Subcutaneous abdominal adipose tissue (tissue), 5 donors: ENCODE measurements around the gene UBE2E2.

Experiments used
- H3K27ac ChIP-seq: one replicate; pipeline ENCODE4 v1.7.0; 2013; ENCODE audit warnings: low read depth, mild to moderate bottlenecking, inconsistent platforms, low read length, moderate library complexity
- H3K27me3 ChIP-seq, 5 donors: one replicate each; pipeline ENCODE4 v1.7.0; 2013; ENCODE audit warnings: low read length in 5 of 5, inconsistent platforms in 1 of 5; ENCODE audit not compliant: control insufficient read depth in 5 of 5, insufficient read depth in 4 of 5
- H3K36me3 ChIP-seq, 5 donors: one replicate each; pipeline ENCODE4 v1.7.0; 2013; ENCODE audit warnings: low read length in 5 of 5; ENCODE audit not compliant: control insufficient read depth in 5 of 5, insufficient read depth in 5 of 5
- H3K4me1 ChIP-seq, 5 donors: one replicate each; pipeline ENCODE4 v1.7.0; 2013; ENCODE audit warnings: low read length in 5 of 5, mild to moderate bottlenecking in 3 of 5, moderate library complexity in 1 of 5; ENCODE audit not compliant: control insufficient read depth in 5 of 5, insufficient read depth in 5 of 5
- H3K4me3 ChIP-seq, 5 donors: one replicate each; pipeline ENCODE4 v1.7.0; 2013; ENCODE audit warnings: low read length in 5 of 5, low read depth in 1 of 5
- H3K9ac ChIP-seq, 5 donors: one replicate each; pipeline ENCODE4 v1.7.0; 2013; ENCODE audit warnings: low read length in 5 of 5, mild to moderate bottlenecking in 4 of 5, moderate library complexity in 3 of 5
- H3K9me3 ChIP-seq, 5 donors: one replicate each; pipeline ENCODE4 v1.7.0; 2013; ENCODE audit warnings: low read length in 5 of 5; ENCODE audit not compliant: control insufficient read depth in 5 of 5
- donor health status: healthy.
- donor health status: healthy.
- donor health status: healthy.
- donor health status: healthy.
- donor health status: healthy.

The UBE2E2 gene

GRCh38 chr3:23389686-23390085 lies 186.6 kb downstream of the UBE2E2 start:
- no peak overlapping the region for H3K27ac ChIP-seq
- H3K9me3 ChIP-seq = no peaks in the 10 kb centered on the region
- peaks cover 0 to 4% (median 0%) of the 10 kb centered on the region in 5 donors for H3K4me1 ChIP-seq
- H3K36me3 ChIP-seq = no peaks in the 10 kb centered on the region
- no peaks in the 10 kb centered on the region for H3K27me3 ChIP-seq
- no peak overlapping the region for H3K9ac ChIP-seq
- no peak overlapping the region for H3K4me3 ChIP-seq

- Histone ChIP-seq H3K27me3 (no peaks in the 10 kb centered on the region), H3K9ac (no peak overlapping the region), H3K4me1 (peaks cover 0 to 4% (median 0%) of the 10 kb centered on the region in 5 donors), H3K9me3 (no peaks in the 10 kb centered on the region), H3K27ac (no peak overlapping the region), H3K4me3 (no peak overlapping the region), H3K36me3 (no peaks in the 10 kb centered on the region)
Observed at GRCh38 chr3:23390446-23390845, 187.3 kb downstream of the UBE2E2 start.

- Histone ChIP-seq H3K4me3 (no peak overlapping the region), H3K27me3 (no peaks in the 10 kb centered on the region), H3K27ac (no peak overlapping the region), H3K9ac (no peak overlapping the region), H3K4me1 (peaks cover 0 to 4% (median 0%) of the 10 kb centered on the region in 5 donors), H3K36me3 (no peaks in the 10 kb centered on the region), H3K9me3 (no peaks in the 10 kb centered on the region)
Observed at GRCh38 chr3:23390989-23391553, 187.9 kb downstream of the UBE2E2 start.

GRCh38 chr3:23395115-23395514 lies 192.0 kb downstream of the UBE2E2 start:
- Histone ChIP-seq H3K36me3 (no peaks in the 10 kb centered on the region), H3K9ac (no peak overlapping the region), H3K4me3 (no peak overlapping the region)

GRCh38 chr3:23396746-23397145 lies 193.6 kb downstream of the UBE2E2 start:
- H3K4me3 ChIP-seq = no peak overlapping the region
- no peak overlapping the region for H3K27ac ChIP-seq
- H3K9me3 ChIP-seq = no peaks in the 10 kb centered on the region
- H3K9ac ChIP-seq = no peak overlapping the region
- H3K4me1 ChIP-seq = peaks cover 0 to 4% (median 0%) of the 10 kb centered on the region in 5 donors
- no peaks in the 10 kb centered on the region for H3K36me3 ChIP-seq
- no peaks in the 10 kb centered on the region for H3K27me3 ChIP-seq

More at GRCh38 chr3:23395115-23395514, 192.0 kb downstream of the UBE2E2 start:
- H3K27me3 ChIP-seq = no peaks in the 10 kb centered on the region
- H3K9me3 ChIP-seq = no peaks in the 10 kb centered on the region
- H3K4me1 ChIP-seq = peaks cover 0 to 4% (median 0%) of the 10 kb centered on the region in 5 donors
- no peak overlapping the region for H3K27ac ChIP-seq

GRCh38 chr3:23399221-23399620 lies 196.1 kb downstream of the UBE2E2 start:
- Histone ChIP-seq H3K27ac (no peak overlapping the region), H3K4me1 (peaks cover 0 to 7% (median 0%) of the 10 kb centered on the region in 5 donors), H3K27me3 (no peaks in the 10 kb centered on the region), H3K4me3 (no peak overlapping the region), H3K36me3 (no peaks in the 10 kb centered on the region), H3K9ac (no peak overlapping the region), H3K9me3 (no peaks in the 10 kb centered on the region)

GRCh38 chr3:23402728-23403492 lies 199.8 kb downstream of the UBE2E2 start:
- H3K27ac ChIP-seq = no peak overlapping the region
- no peaks in the 10 kb centered on the region for H3K9me3 ChIP-seq
- no peak overlapping the region for H3K4me3 ChIP-seq
- H3K36me3 ChIP-seq = no peaks in the 10 kb centered on the region
- no peak overlapping the region for H3K9ac ChIP-seq
- H3K4me1 ChIP-seq = peaks cover 0 to 7% (median 0%) of the 10 kb centered on the region in 5 donors
- H3K27me3 ChIP-seq = no peaks in the 10 kb centered on the region

GRCh38 chr3:23404246-23404645 lies 201.1 kb downstream of the UBE2E2 start:
- H3K4me1 ChIP-seq = peaks cover 0 to 7% (median 0%) of the 10 kb centered on the region in 5 donors
- no peaks in the 10 kb centered on the region for H3K27me3 ChIP-seq
- H3K4me3 ChIP-seq = no peak overlapping the region
- H3K9ac ChIP-seq = no peak overlapping the region
- no peak overlapping the region for H3K27ac ChIP-seq
- H3K9me3 ChIP-seq = no peaks in the 10 kb centered on the region
- no peaks in the 10 kb centered on the region for H3K36me3 ChIP-seq

GRCh38 chr3:23405081-23405480 lies 202.0 kb downstream of the UBE2E2 start:
- H3K9me3 ChIP-seq = no peaks in the 10 kb centered on the region
- peaks cover 0 to 7% (median 0%) of the 10 kb centered on the region in 5 donors for H3K4me1 ChIP-seq
- H3K9ac ChIP-seq = no peak overlapping the region
- no peak overlapping the region for H3K27ac ChIP-seq
- no peak overlapping the region for H3K4me3 ChIP-seq
- H3K27me3 ChIP-seq = no peaks in the 10 kb centered on the region
- no peaks in the 10 kb centered on the region for H3K36me3 ChIP-seq

- no peaks in the 10 kb centered on the region for H3K9me3 ChIP-seq
- H3K9ac ChIP-seq = no peak overlapping the region
- H3K4me3 ChIP-seq = no peak overlapping the region
- H3K4me1 ChIP-seq = peaks cover 0 to 7% (median 0%) of the 10 kb centered on the region in 5 donors
- no peaks in the 10 kb centered on the region for H3K27me3 ChIP-seq
- H3K36me3 ChIP-seq = no peaks in the 10 kb centered on the region
- H3K27ac ChIP-seq = no peak overlapping the region
Observed at GRCh38 chr3:23406601-23407000, 203.5 kb downstream of the UBE2E2 start.
